ENCODE measurements around the gene ITM2B. TPM values are rescaled to one million over a fixed set of nuclear protein-coding genes. Genes with fewer than 3 reads are reported as not detected.

The ITM2B gene
- total RNA-seq, 4 donors from 2014 or later: 136 to 528 (median 417) TPM

DNA sequence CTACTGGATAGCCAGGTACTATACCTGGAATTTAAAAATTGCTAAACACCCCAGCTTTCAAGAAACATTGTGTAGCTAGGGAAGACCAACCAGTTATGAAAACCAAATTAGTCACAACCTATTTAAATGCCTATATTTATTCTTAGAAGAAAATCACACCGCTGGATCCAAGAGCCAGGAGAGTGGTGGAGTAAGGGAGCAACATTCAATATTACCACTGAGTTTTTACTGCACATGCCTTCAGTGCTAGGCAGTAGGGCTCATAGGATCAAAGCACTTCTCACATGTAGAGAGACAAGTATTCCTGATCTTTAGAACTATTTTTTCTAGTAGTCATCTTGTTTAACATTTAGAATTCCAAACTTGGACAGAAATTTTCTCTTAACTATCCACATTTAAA, 11.2 kb downstream of the ITM2B start:
- peaks cover 0 to 19% (median 0%) of the 10 kb centered on the region in 3 donors for H3K36me3 ChIP-seq
- DNase-seq: no peak
- H3K4me1 ChIP-seq: peaks cover 0 to 64% (median 2%) of the 10 kb centered on the region in 4 donors
- H3K27ac ChIP-seq: no peak overlapping the region
- TF ChIP-seq, protein P1, sequence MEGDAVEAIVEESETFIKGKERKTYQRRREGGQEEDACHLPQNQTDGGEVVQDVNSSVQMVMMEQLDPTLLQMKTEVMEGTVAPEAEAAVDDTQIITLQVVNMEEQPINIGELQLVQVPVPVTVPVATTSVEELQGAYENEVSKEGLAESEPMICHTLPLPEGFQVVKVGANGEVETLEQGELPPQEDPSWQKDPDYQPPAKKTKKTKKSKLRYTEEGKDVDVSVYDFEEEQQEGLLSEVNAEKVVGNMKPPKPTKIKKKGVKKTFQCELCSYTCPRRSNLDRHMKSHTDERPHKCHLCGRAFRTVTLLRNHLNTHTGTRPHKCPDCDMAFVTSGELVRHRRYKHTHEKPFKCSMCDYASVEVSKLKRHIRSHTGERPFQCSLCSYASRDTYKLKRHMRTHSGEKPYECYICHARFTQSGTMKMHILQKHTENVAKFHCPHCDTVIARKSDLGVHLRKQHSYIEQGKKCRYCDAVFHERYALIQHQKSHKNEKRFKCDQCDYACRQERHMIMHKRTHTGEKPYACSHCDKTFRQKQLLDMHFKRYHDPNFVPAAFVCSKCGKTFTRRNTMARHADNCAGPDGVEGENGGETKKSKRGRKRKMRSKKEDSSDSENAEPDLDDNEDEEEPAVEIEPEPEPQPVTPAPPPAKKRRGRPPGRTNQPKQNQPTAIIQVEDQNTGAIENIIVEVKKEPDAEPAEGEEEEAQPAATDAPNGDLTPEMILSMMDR (IDR thresholded peaks at IDR 0.05): no peak
- TF ChIP-seq POLR2A (IDR thresholded peaks at IDR 0.05): no peak
- no peaks in the 10 kb centered on the region for H3K27me3 ChIP-seq
- no peak overlapping the region for H3K4me3 ChIP-seq
- H3K9me3 ChIP-seq: no peaks in the 10 kb centered on the region

DNA sequence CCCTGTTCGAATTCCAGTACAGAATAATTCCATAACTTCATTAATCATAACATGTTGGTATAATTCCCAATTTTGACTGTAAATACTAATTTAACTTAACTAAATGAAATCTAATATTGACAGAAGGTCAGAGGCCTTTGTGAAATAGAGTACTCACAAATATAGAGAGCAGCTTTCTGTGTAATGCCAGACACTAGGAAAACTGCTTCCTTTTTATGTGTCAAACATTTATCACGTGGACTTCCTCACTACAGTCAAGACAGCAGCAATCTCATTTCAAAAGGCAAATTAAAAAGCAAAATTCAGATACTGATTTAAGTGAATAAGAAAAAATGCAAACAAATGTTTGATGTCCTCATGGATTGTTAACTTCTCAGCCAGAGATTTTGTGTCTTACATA, 13.1 kb downstream of the ITM2B start:
- TF ChIP-seq, protein P1 (IDR thresholded peaks at IDR 0.05): no peak
- no peak for TF ChIP-seq POLR2A (IDR thresholded peaks at IDR 0.05)
- Histone ChIP-seq H3K9me3 (no peaks in the 10 kb centered on the region), H3K4me3 (no peak overlapping the region), H3K27me3 (no peaks in the 10 kb centered on the region), H3K36me3 (peaks cover 0 to 3% (median 0%) of the 10 kb centered on the region in 3 donors), H3K27ac (no peak overlapping the region), H3K4me1 (peaks cover 0 to 50% (median 4%) of the 10 kb centered on the region in 4 donors)
- DNase-seq: no peak

DNA sequence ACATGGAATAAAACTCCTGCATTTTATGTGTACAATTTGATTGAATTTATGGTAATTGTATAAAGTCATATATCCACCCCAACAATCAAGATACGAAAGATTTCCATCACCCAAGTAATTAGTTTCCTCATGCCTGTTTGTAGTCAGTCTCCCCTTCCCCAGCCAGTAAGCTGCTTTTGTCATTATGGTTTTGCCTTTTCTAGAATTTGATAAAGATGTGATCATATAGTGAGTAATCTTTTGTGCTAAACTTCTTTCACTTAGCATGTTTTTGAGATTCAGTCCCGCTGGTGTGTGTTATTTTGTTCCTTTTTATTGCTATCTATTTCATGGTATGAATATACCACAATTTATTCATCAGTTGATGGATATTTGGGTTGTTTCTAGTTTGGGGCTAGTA, 16.0 kb downstream of the ITM2B start:
- no peak overlapping the region for H3K27ac ChIP-seq
- peaks cover 0 to 5% (median 0%) of the 10 kb centered on the region in 3 donors for H3K36me3 ChIP-seq
- DNase-seq: no peak
- H3K27me3 ChIP-seq: no peaks in the 10 kb centered on the region
- no peaks in the 10 kb centered on the region for H3K9me3 ChIP-seq
- no peak overlapping the region for H3K4me3 ChIP-seq
- no peak for TF ChIP-seq POLR2A (IDR thresholded peaks at IDR 0.05)
- TF ChIP-seq, protein P1 (IDR thresholded peaks at IDR 0.05): no peak
- H3K4me1 ChIP-seq: peaks cover 0 to 37% (median 2%) of the 10 kb centered on the region in 4 donors

DNA sequence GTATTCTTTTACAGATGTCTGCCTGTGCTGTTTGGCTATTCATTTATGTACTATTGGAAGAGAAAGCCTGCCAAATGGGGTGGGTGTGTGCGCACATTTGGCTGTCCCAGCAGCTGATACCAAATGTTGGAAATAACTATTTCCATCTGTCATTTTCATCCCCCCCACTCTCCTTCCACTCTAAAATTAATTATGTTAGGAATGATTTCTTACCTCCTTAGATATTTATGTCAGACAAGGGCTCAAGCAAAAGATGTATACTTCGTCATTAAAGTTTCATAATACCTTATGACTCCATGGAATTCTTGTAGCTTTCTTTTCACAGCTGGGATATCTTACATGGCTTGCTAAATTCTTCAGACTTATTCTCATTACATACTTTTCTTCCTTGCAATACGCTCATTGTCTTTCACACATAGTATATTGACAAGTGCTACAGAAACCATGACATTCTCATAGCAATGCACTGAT, 18.6 kb downstream of the ITM2B start:
- TF ChIP-seq, protein P1 (IDR thresholded peaks at IDR 0.05): no peak
- TF ChIP-seq POLR2A (IDR thresholded peaks at IDR 0.05): no peak
- H3K9me3 ChIP-seq: no peaks in the 10 kb centered on the region
- H3K27ac ChIP-seq: peak overlapping the region in 1 of 4 donors; percentile 2

DNA sequence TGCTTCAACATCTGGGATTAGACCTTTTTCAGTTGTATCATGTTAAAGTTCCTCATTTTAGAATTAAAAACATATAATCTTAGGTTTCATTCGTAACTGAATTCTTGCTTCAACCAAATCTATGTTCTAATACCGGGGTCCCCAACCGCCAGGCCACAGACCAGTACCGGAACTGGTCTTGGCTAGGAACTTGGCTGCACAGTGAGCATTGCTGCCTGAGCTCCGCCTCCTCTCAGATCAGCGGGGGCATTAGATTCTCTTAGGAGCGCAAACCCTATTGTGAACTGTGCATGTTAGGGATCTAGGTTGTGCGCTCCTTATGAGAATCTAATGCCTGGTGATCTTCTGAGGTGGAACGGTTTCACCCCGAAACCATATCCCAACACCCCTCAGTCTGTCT, 19.2 kb downstream of the ITM2B start:
- Histone ChIP-seq H3K27me3 (no peaks in the 10 kb centered on the region), H3K27ac (no peak overlapping the region)
- TF ChIP-seq, protein P1 (IDR thresholded peaks at IDR 0.05): no peak
- no peak for TF ChIP-seq POLR2A (IDR thresholded peaks at IDR 0.05)

More for the DNA sequence above, 18.6 kb downstream of the ITM2B start:
- H3K4me3 ChIP-seq: no peak overlapping the region
- peaks cover 0 to 29% (median 4%) of the 10 kb centered on the region in 4 donors for H3K4me1 ChIP-seq
- no peak for DNase-seq
- H3K27me3 ChIP-seq: no peaks in the 10 kb centered on the region
- H3K36me3 ChIP-seq: peaks cover 0 to 31% (median 0%) of the 10 kb centered on the region in 3 donors

More for the DNA sequence above, 19.2 kb downstream of the ITM2B start:
- Histone ChIP-seq H3K36me3 (peaks cover 0 to 37% (median 0%) of the 10 kb centered on the region in 3 donors), H3K4me3 (no peak overlapping the region), H3K9me3 (no peaks in the 10 kb centered on the region), H3K4me1 (peaks cover 0 to 23% (median 4%) of the 10 kb centered on the region in 4 donors)
- DNase-seq: no peak

Measured in Peyer's patch (tissue), 4 donors.